HepG2 (cell line): ENCODE results near the gene MTA1. TPM values are rescaled to one million over a fixed set of nuclear protein-coding genes. Genes with fewer than 3 reads are reported as not detected.
A peak's percentile ranks its signal among the peaks of the same experiment; 100 is the strongest.

Source experiments
- ATAC-seq: fragments of 200-7000 bp; cut with Tn5 transposase; 3 replicates; pipeline ENCODE4 v1.9.1; 2020; ENCODE audit warnings: mild to moderate bottlenecking, moderate library complexity
- BruUV-seq: library from RNA; stranded (reverse); fragments of 400-500 nt; replicated peaks from 2 replicates; lab custom pipeline; 2021; lab: Mats Ljungman, UMichigan
- CTCF ChIA-PET: fragments of 300-600 bp; formaldehyde crosslinking; extraction: SDS; loops from one replicate; lab custom pipeline; 2021; ENCODE audit warnings: low total read pairs, inconsistent platforms, low intra/inter-chr PET ratio; lab: Yijun Ruan, JAX
- POLR2A ChIA-PET: fragments of 350-600 bp; sonication (Branson Sonifier 250); formaldehyde crosslinking; loops from one replicate; lab custom pipeline; 2020; ENCODE audit warnings: antibody characterized with exemption, inconsistent platforms; lab: Yijun Ruan, JAX
- DNase-seq: peaks from one replicate; pipeline ENCODE4 v3.0.0-alpha.2; 2015; ENCODE audit warnings: low spot score
- FAIRE-seq: peaks from 3 replicates; lab custom pipeline; 2011; peaks lifted over from hg19 to GRCh38; lab: Jason Lieb, UNC
- H2AFZ ChIP-seq: one replicate; pipeline ENCODE4 v1.6.1; 2011; ENCODE audit warnings: low read length, inconsistent platforms
- H3K27ac ChIP-seq: fragments of 300-600 bp; 3 replicates; pipeline ENCODE4 v1.8.0; 2011; ENCODE audit warnings: mixed run types, mild to moderate bottlenecking, mixed read lengths, low read length, inconsistent platforms; ENCODE audit not compliant: insufficient read depth; ENCODE audit errors: extremely low read length
- H3K27me3 ChIP-seq, 2 experiments: fragments of 200-600 bp in 1 of 2; 2 replicates in 1 of 2; 3 replicates in 1 of 2; pipeline versions ENCODE4 v1.6.0 to v1.8.0; 2011; ENCODE audit warnings: low read length in 2 of 2, mild to moderate bottlenecking in 2 of 2, moderate library complexity in 2 of 2, inconsistent platforms in 1 of 2; ENCODE audit not compliant: insufficient read depth in 2 of 2, control insufficient read depth in 1 of 2
- H3K36me3 ChIP-seq, 2 experiments: fragments of 200-600 bp in 1 of 2; replicated peaks in 1 of 2; 2 replicates in 1 of 2; 3 replicates in 1 of 2; pipeline versions ENCODE4 v1.5.1 to v1.8.0; 2011; ENCODE audit warnings: low read length in 2 of 2, inconsistent platforms in 1 of 2; ENCODE audit not compliant: insufficient read depth in 2 of 2, control insufficient read depth in 1 of 2
- H3K4me1 ChIP-seq: 2 replicates; pipeline ENCODE4 v1.5.1; 2012; ENCODE audit warnings: low read length, inconsistent platforms; ENCODE audit not compliant: insufficient read depth
- H3K4me2 ChIP-seq: 2 replicates; pipeline ENCODE4 v1.6.0; 2011; ENCODE audit warnings: low read depth, low read length, inconsistent platforms
- H3K4me3 ChIP-seq, 3 experiments: fragments of 200-600 bp in 1 of 3; sonication (generic), shearing (Covaris generic) in 1 of 3; replicated peaks in 1 of 3; 2 replicates each; pipeline ENCODE4 v1.5.1; 2011 to 2016; ENCODE audit warnings: low read length in 3 of 3, inconsistent platforms in 2 of 3, low read depth in 2 of 3, mild to moderate bottlenecking in 2 of 3, control low read depth in 1 of 3, mixed read lengths in 1 of 3; ENCODE audit not compliant: insufficient read depth in 1 of 3
- H3K79me2 ChIP-seq: one replicate; pipeline ENCODE4 v1.6.1; 2011; ENCODE audit warnings: low read length, inconsistent platforms; ENCODE audit not compliant: insufficient read depth
- H3K9ac ChIP-seq: 2 replicates; pipeline ENCODE4 v1.6.0; 2011; ENCODE audit warnings: mild to moderate bottlenecking, low read depth, low read length, inconsistent platforms; ENCODE audit not compliant: insufficient read depth
- H3K9me3 ChIP-seq: 2 replicates; pipeline ENCODE4 v1.5.1; 2012; ENCODE audit warnings: mild to moderate bottlenecking, low read length
- H4K20me1 ChIP-seq: 2 replicates; pipeline ENCODE4 v1.6.0; 2011; ENCODE audit warnings: inconsistent platforms, mild to moderate bottlenecking, low read length, moderate library complexity; ENCODE audit not compliant: insufficient read depth
- AGO2 ChIP-seq: fragments of 200-400 bp; formaldehyde crosslinking; optimal IDR thresholded peaks from 2 replicates; pipeline ENCODE3; 2017; ENCODE audit warnings: mild to moderate bottlenecking, low read depth, low read length, moderate library complexity
- ATF2 ChIP-seq: sonication (generic); formaldehyde crosslinking; IDR thresholded peaks from 2 replicates; pipeline ENCODE4 v1.4.0; 2020; ENCODE audit warnings: missing genetic modification reagents
- GABPB1 ChIP-seq: IDR thresholded peaks from 2 replicates; pipeline ENCODE4 v1.6.1; 2016; ENCODE audit warnings: mild to moderate bottlenecking, missing genetic modification reagents, moderate library complexity, missing compliant biosample characterization
- HOXA3 ChIP-seq: sonication (generic); formaldehyde crosslinking; IDR thresholded peaks from 2 replicates; pipeline ENCODE4 v1.5.0; 2020; ENCODE audit warnings: missing genetic modification reagents
- NCOA1 ChIP-seq: sonication (generic); formaldehyde crosslinking; IDR thresholded peaks from 2 replicates; pipeline ENCODE4 v1.9.0; 2021; ENCODE audit warnings: missing genetic modification reagents
- PHF21A ChIP-seq: sonication (generic); formaldehyde crosslinking; IDR thresholded peaks from 2 replicates; pipeline ENCODE4 v1.5.0; 2020; ENCODE audit warnings: mild to moderate bottlenecking, missing genetic modification reagents
- SMC3 ChIP-seq: IDR thresholded peaks from 2 replicates; pipeline ENCODE4 v1.6.1; 2011; ENCODE audit warnings: low read length, improper control_type of control experiment
- STAG1 ChIP-seq: sonication (generic); formaldehyde crosslinking; IDR thresholded peaks from 2 replicates; pipeline ENCODE4 v1.4.0; 2020; ENCODE audit warnings: missing genetic modification reagents
- TGIF2 ChIP-seq: IDR thresholded peaks from 2 replicates; pipeline ENCODE4 v1.6.1; 2016; ENCODE audit warnings: control low read depth, missing compliant biosample characterization
- XRCC5 ChIP-seq: fragments of 200-400 bp; formaldehyde crosslinking; optimal IDR thresholded peaks from 2 replicates; pipeline ENCODE3; 2017; ENCODE audit warnings: mild to moderate bottlenecking, low read length
- ZFP91 ChIP-seq: sonication (generic); formaldehyde crosslinking; IDR thresholded peaks from 2 replicates; pipeline ENCODE4 v1.9.0; 2022; ENCODE audit warnings: missing genetic modification reagents, mild to moderate bottlenecking, borderline replicate concordance
- ZIK1 ChIP-seq: sonication (generic); formaldehyde crosslinking; IDR thresholded peaks from 2 replicates; pipeline ENCODE4 v1.5.0; 2020; ENCODE audit warnings: mild to moderate bottlenecking, low read depth, missing genetic modification reagents, borderline replicate concordance
- ZMAT5 ChIP-seq: sonication (generic); formaldehyde crosslinking; IDR thresholded peaks from 2 replicates; pipeline ENCODE4 v1.5.0; 2020; ENCODE audit warnings: mild to moderate bottlenecking, low read depth, missing genetic modification reagents, borderline replicate concordance
- ZNF274 ChIP-seq: sonication (generic); formaldehyde crosslinking; IDR thresholded peaks from 2 replicates; pipeline ENCODE4 v1.5.1; 2020; ENCODE audit warnings: mild to moderate bottlenecking, missing genetic modification reagents
- ZNF280B ChIP-seq: sonication (generic); formaldehyde crosslinking; IDR thresholded peaks from 2 replicates; pipeline ENCODE4 v1.5.0; 2020; ENCODE audit warnings: missing genetic modification reagents, mild to moderate bottlenecking, borderline replicate concordance
- ZNF629 ChIP-seq: sonication (generic); formaldehyde crosslinking; conservative IDR thresholded peaks from 2 replicates; pipeline ENCODE4 v1.5.0; 2020; ENCODE audit warnings: missing genetic modification reagents
- ZNF747 ChIP-seq: sonication (generic); formaldehyde crosslinking; IDR thresholded peaks from 2 replicates; pipeline ENCODE4 v1.8.1; 2023; ENCODE audit warnings: missing genetic modification reagents, mild to moderate bottlenecking, borderline replicate concordance
- ZSCAN25 ChIP-seq: sonication (generic); formaldehyde crosslinking; IDR thresholded peaks from 2 replicates; pipeline ENCODE4 v1.8.0; 2022; ENCODE audit warnings: mild to moderate bottlenecking, missing genetic modification reagents
- WGBS: methylation state at CpG from one replicate; pipeline ENCODE4 v1.1.6; 2017; ENCODE audit warnings: low lambda C conversion rate; 5-methylcytosine and 5-hydroxymethylcytosine counted together
- in situ Hi-C: cut with HindIII; loops from 2 replicates; pipeline ENCODE4 v1.10.0; 2017; ENCODE audit warnings: low pct_unique_long_range_greater_than_20kb; ENCODE audit not compliant: extremely low pct_ligation_motif_present
- intact Hi-C: fragments of 100-400 bp; cut with micrococcal nuclease; formaldehyde crosslinking; loops from one replicate; pipeline ENCODE4 v1.10.0; 2022; ENCODE audit not compliant: unreplicated experiment
- polyA plus RNA-seq, 8 experiments: library from polyadenylated mRNA; depleted of rRNA in 3 of 8; stranded (reverse) in 7 of 8; unstranded in 1 of 8; fragments of >200 nt; fragmentation: Illumina TruSeq in 4 of 8; extraction: Trizol in 4 of 8; gene quantifications; 2 replicates each; pipeline versions ENCODE4 v1.2.1 to v1.2.3, GENCODE V29; 2011 to 2016; ENCODE audit warnings: low read depth in 4 of 8, missing spikeins in 1 of 8, mixed read lengths in 1 of 8; ENCODE audit not compliant: insufficient read depth in 1 of 8
- total RNA-seq, 5 experiments: library from RNA; depleted of rRNA; stranded (reverse); fragments of >200 nt; fragmentation: Illumina TruSeq; extraction: Trizol; gene quantifications; 2 replicates each; pipeline ENCODE4 v1.2.3, GENCODE V29; 2016; ENCODE audit warnings: low read depth in 1 of 5

Gene MTA1
- total and polyA plus RNA-seq, 2 of the 13 experiments (the other 11 are each of a cell fraction or from before 2014, with no cell fraction given) = 35.2 to 85.8 TPM

- CTCF ChIA-PET = interaction anchor here (0.7 to 1.6 kb wide), 4 partner anchors 37 to 80 kb away, joined by 3 to 13 read pairs (median 3); partner anchors contain the start of genes CRIP1 and TEDC1
- Histone ChIP-seq H3K27ac (no peak overlapping the region), H3K4me2 (no peak overlapping the region), H3K4me1 (peaks cover 14% of the 10 kb centered on the region), H2AFZ (no peak overlapping the region), H3K9me3 (no peaks in the 10 kb centered on the region), H3K4me3 (no peak overlapping the region), H3K27me3 (no peaks in the 10 kb centered on the region), H3K36me3 (peaks cover 14 to 33% of the 10 kb centered on the region in 2 experiments; a peak in 4 of 5 replicates), H3K9ac (no peak overlapping the region), H3K79me2 (no peaks in the 10 kb centered on the region), H4K20me1 (no peaks in the 10 kb centered on the region)
- intact Hi-C loops = no loop called here
- in situ Hi-C loops = no loop called here
- POLR2A ChIA-PET = no interaction called here
- 95% methylated on average over 4 of the region's 16 CpGs for WGBS
- peak; percentile 20 for DNase-seq
- BruUV-seq = no TSS peak
- no peak for FAIRE-seq
- ATAC-seq = peak; percentile 83
- TF ChIP-seq ZFP91 = peak; percentile 43; the same call in 1 of the 2 replicates
- peak; percentile 78 for TF ChIP-seq XRCC5
- 0 out of 2 replicates have a peak, but pooled peaks have one; percentile 18 for TF ChIP-seq PHF21A (CRISPR knock-in tag)
- TF ChIP-seq AGO2 = peak; percentile 49
- TF ChIP-seq ZNF629 (CRISPR knock-in tag) = peak; percentile 53
- no peak for TF ChIP-seq ZNF280B (CRISPR knock-in tag)
- no peak for TF ChIP-seq TGIF2
- TF ChIP-seq GABPB1 (CRISPR knock-in tag) = peak; percentile 42; the same call in 1 of the 2 replicates
- no peak for TF ChIP-seq NCOA1 (CRISPR knock-in tag)
- peak; percentile 12; the same call in 1 of the 2 replicates for TF ChIP-seq HOXA3 (CRISPR knock-in tag)
- no peak for TF ChIP-seq ATF2 (CRISPR knock-in tag)
- TF ChIP-seq ZNF274 (CRISPR knock-in tag) = 0 out of 2 replicates have a peak, but pooled peaks have one; percentile 47
- peak; percentile 38; the same call in 1 of the 2 replicates for TF ChIP-seq SMC3
- no peak for TF ChIP-seq ZMAT5 (CRISPR knock-in tag)
- TF ChIP-seq ZIK1 (CRISPR knock-in tag) = no peak
- 0 out of 2 replicates have a peak, but pooled peaks have one; percentile 28 for TF ChIP-seq ZSCAN25 (CRISPR knock-in tag)
- TF ChIP-seq STAG1 = peak; percentile 58
- TF ChIP-seq ZNF747 (CRISPR knock-in tag) = no peak
Measured at GRCh38 chr14:105448706-105449111, 29.1 kb downstream of the MTA1 start.
